H1 (cell line): ENCODE results near the gene CUBN. TPM values are rescaled to one million over a fixed set of nuclear protein-coding genes. Genes with fewer than 3 reads are reported as not detected.

Experiments
- CTCF ChIA-PET: fragments of 300-600 bp; sonication (Branson Sonifier 250); formaldehyde crosslinking; loops from one replicate; lab custom pipeline; 2021; ENCODE audit not compliant: partially characterized antibody; lab: Charles Lee
- POLR2A ChIA-PET: fragments of 300-600 bp; sonication (Branson Sonifier 250); formaldehyde crosslinking; loops from one replicate; lab custom pipeline; 2021; ENCODE audit warnings: inconsistent platforms; ENCODE audit not compliant: partially characterized antibody; lab: Charles Lee
- DNase-seq, 2 experiments: peaks; one replicate each; pipeline versions ENCODE4 v3.0.0 to v3.0.0-alpha.2; 2010 to 2022; ENCODE audit warnings: low spot score in 2 of 2, low read depth in 1 of 2, mixed read lengths in 1 of 2
- FAIRE-seq: peaks from 2 replicates; lab custom pipeline; 2011; peaks lifted over from hg19 to GRCh38; lab: Jason Lieb, UNC
- H2AFZ ChIP-seq: 2 replicates; pipeline ENCODE4 v1.8.1; 2012; ENCODE audit warnings: low read length, inconsistent platforms
- H2AK5ac ChIP-seq: 2 replicates; pipeline ENCODE4 v1.6.1; 2013; ENCODE audit warnings: low read depth, low read length
- H2BK120ac ChIP-seq: replicated peaks from 2 replicates; pipeline ENCODE3; 2013; ENCODE audit warnings: low read depth, low read length, inconsistent platforms
- H2BK12ac ChIP-seq: 2 replicates; pipeline ENCODE4 v1.6.1; 2013; ENCODE audit warnings: low read depth, low read length
- H2BK15ac ChIP-seq: 2 replicates; pipeline ENCODE4 v1.6.1; 2013; ENCODE audit warnings: low read length
- H2BK20ac ChIP-seq: 2 replicates; pipeline ENCODE4 v1.6.1; 2013; ENCODE audit warnings: low read length
- H2BK5ac ChIP-seq: 2 replicates; pipeline ENCODE4 v1.6.1; 2013; ENCODE audit warnings: low read depth, low read length
- H3K14ac ChIP-seq: 2 replicates; pipeline ENCODE4 v1.6.1; 2013; ENCODE audit warnings: inconsistent platforms; ENCODE audit not compliant: insufficient read length
- H3K18ac ChIP-seq: 2 replicates; pipeline ENCODE4 v1.6.1; 2013; ENCODE audit warnings: low read length; ENCODE audit errors: extremely low read depth
- H3K23ac ChIP-seq: 2 replicates; pipeline ENCODE4 v1.6.1; 2013; ENCODE audit warnings: inconsistent platforms; ENCODE audit not compliant: insufficient read length
- H3K23me2 ChIP-seq: 2 replicates; pipeline ENCODE4 v1.6.1; 2013; ENCODE audit warnings: low read depth, low read length
- H3K27ac ChIP-seq: 2 replicates; pipeline ENCODE4 v1.6.1; 2011; ENCODE audit warnings: low read depth, low read length, inconsistent platforms
- H3K27me3 ChIP-seq, 4 experiments: replicated peaks in 1 of 4; 1 replicate in 1 of 4; 2 replicates in 3 of 4; pipeline versions ENCODE4 v1.6.1 to v1.8.1; 2011 to 2013; ENCODE audit warnings: low read length in 3 of 4, mild to moderate bottlenecking in 3 of 4, inconsistent platforms in 2 of 4, mixed read lengths in 2 of 4, moderate library complexity in 1 of 4; ENCODE audit not compliant: control insufficient read depth in 3 of 4, insufficient read depth in 3 of 4; ENCODE audit errors: extremely low read depth in 1 of 4
- H3K36me3 ChIP-seq, 4 experiments: 2 replicates each; pipeline versions ENCODE4 v1.6.1 to v1.8.1; 2011 to 2013; ENCODE audit warnings: mild to moderate bottlenecking in 4 of 4, low read length in 3 of 4, moderate library complexity in 2 of 4, control low read depth in 1 of 4, inconsistent platforms in 1 of 4; ENCODE audit not compliant: insufficient read depth in 4 of 4, control insufficient read depth in 2 of 4
- H3K4ac ChIP-seq: replicated peaks from 2 replicates; pipeline ENCODE3; 2013; ENCODE audit warnings: low read length, low read depth, mixed read lengths, inconsistent platforms; ENCODE audit not compliant: insufficient read length
- H3K4me1 ChIP-seq, 4 experiments: replicated peaks in 1 of 4; 1 replicate in 1 of 4; 2 replicates in 3 of 4; pipeline versions ENCODE4 v1.6.1 to v1.8.1; 2011 to 2013; ENCODE audit warnings: low read length in 3 of 4, inconsistent platforms in 2 of 4, mixed read lengths in 1 of 4; ENCODE audit not compliant: insufficient read depth in 4 of 4, control insufficient read depth in 3 of 4
- H3K4me2 ChIP-seq, 2 experiments: 2 replicates each; pipeline versions ENCODE4 v1.6.1 to v1.8.1; 2011 to 2013; ENCODE audit warnings: low read depth in 2 of 2, low read length in 2 of 2, control low read depth in 1 of 2, inconsistent platforms in 1 of 2, mild to moderate bottlenecking in 1 of 2; ENCODE audit not compliant: insufficient read depth in 1 of 2
- H3K4me3 ChIP-seq, 4 experiments: fragments of 200-600, 300-600 bp in 1 of 4; sonication (generic), shearing (Covaris generic), sonication (Bioruptor Twin) in 1 of 4; 2 replicates each; pipeline versions ENCODE4 v1.5.1 to v1.8.1; 2011 to 2016; ENCODE audit warnings: low read length in 4 of 4, low read depth in 3 of 4, control low read depth in 2 of 4, inconsistent platforms in 2 of 4, mild to moderate bottlenecking in 2 of 4, mixed read lengths in 1 of 4, moderate library complexity in 1 of 4; ENCODE audit not compliant: insufficient read depth in 2 of 4; ENCODE audit errors: extremely low read depth in 1 of 4
- H3K56ac ChIP-seq: replicated peaks from 2 replicates; pipeline ENCODE3; 2013; ENCODE audit warnings: low read depth, mild to moderate bottlenecking, mixed read lengths, low read length, inconsistent platforms; ENCODE audit not compliant: insufficient read length
- H3K79me1 ChIP-seq: 2 replicates; pipeline ENCODE4 v1.6.1; 2013; ENCODE audit warnings: low read depth, low read length, control low read depth
- H3K79me2 ChIP-seq, 2 experiments: 2 replicates each; pipeline versions ENCODE4 v1.6.1 to v1.8.1; 2012 to 2013; ENCODE audit warnings: low read length in 2 of 2, mild to moderate bottlenecking in 2 of 2, inconsistent platforms in 1 of 2; ENCODE audit not compliant: insufficient read depth in 2 of 2, control insufficient read depth in 1 of 2
- H3K9ac ChIP-seq, 4 experiments: replicated peaks in 1 of 4; 1 replicate in 1 of 4; 2 replicates in 3 of 4; pipeline versions ENCODE4 v1.6.1 to v1.8.1; 2011 to 2013; ENCODE audit warnings: low read depth in 3 of 4, low read length in 3 of 4, control low read depth in 2 of 4, mild to moderate bottlenecking in 2 of 4, moderate library complexity in 2 of 4, inconsistent platforms in 1 of 4; ENCODE audit errors: extremely low read depth in 1 of 4
- H3K9me3 ChIP-seq, 2 experiments: 2 replicates each; pipeline versions ENCODE4 v1.6.1 to v1.8.1; 2012 to 2013; ENCODE audit warnings: mild to moderate bottlenecking in 2 of 2, moderate library complexity in 2 of 2, control low read depth in 1 of 2, inconsistent platforms in 1 of 2, low read depth in 1 of 2, low read length in 1 of 2, mixed read lengths in 1 of 2; ENCODE audit not compliant: insufficient read depth in 2 of 2
- H4K20me1 ChIP-seq, 2 experiments: replicated peaks in 1 of 2; 2 replicates each; pipeline versions ENCODE3 to v1.8.1; 2011 to 2013; ENCODE audit warnings: inconsistent platforms in 2 of 2, low read length in 2 of 2, mild to moderate bottlenecking in 1 of 2; ENCODE audit not compliant: insufficient read depth in 2 of 2, control insufficient read depth in 1 of 2
- H4K5ac ChIP-seq: 2 replicates; pipeline ENCODE4 v1.6.1; 2013; ENCODE audit warnings: low read length, low read depth, mixed read lengths, inconsistent platforms; ENCODE audit not compliant: insufficient read length
- H4K8ac ChIP-seq: 2 replicates; pipeline ENCODE4 v1.8.0; 2013; ENCODE audit warnings: mild to moderate bottlenecking, moderate library complexity, low read length, inconsistent platforms; ENCODE audit not compliant: insufficient read depth; ENCODE audit errors: extremely low read depth
- H4K91ac ChIP-seq: replicated peaks from 2 replicates; pipeline ENCODE3; 2013; ENCODE audit warnings: low read length, mixed read lengths, inconsistent platforms; ENCODE audit not compliant: insufficient read length
- BACH1 ChIP-seq: IDR thresholded peaks from 2 replicates; pipeline ENCODE4 v1.6.1; 2012; ENCODE audit warnings: low read length, improper control_type of control experiment
- NANOG ChIP-seq: IDR thresholded peaks from 2 replicates; pipeline ENCODE4 v1.6.1; 2011; ENCODE audit warnings: low read length, low read depth, mild to moderate bottlenecking, inconsistent platforms; ENCODE audit not compliant: insufficient read depth, poor library complexity, severe bottlenecking
- POU5F1 ChIP-seq: IDR thresholded peaks from 2 replicates; pipeline ENCODE4 v1.6.1; 2011; ENCODE audit warnings: low read depth, mild to moderate bottlenecking, low read length, moderate library complexity
- RNF2 ChIP-seq: fragments of 200-900, 300-1000 bp; sonication (generic); IDR thresholded peaks from 2 replicates; pipeline ENCODE4 v1.7.1; 2016; ENCODE audit warnings: borderline replicate concordance, low read depth, mild to moderate bottlenecking, antibody characterized with exemption, low read length; ENCODE audit not compliant: poor library complexity, severe bottlenecking; ENCODE audit errors: missing control alignments
- WGBS, 2 experiments: shearing (Covaris generic) in 1 of 2; methylation state at CpG; one replicate each; pipeline versions ENCODE4 v1.1.6 to v1.1.7; 2013 to 2015; ENCODE audit warnings: low lambda C conversion rate in 2 of 2, mixed read lengths in 2 of 2, inconsistent platforms in 1 of 2, low coverage in 1 of 2, missing lambda C conversion rate in 1 of 2; ENCODE audit not compliant: insufficient replicate concordance in 2 of 2, insufficient coverage in 1 of 2, insufficient read length in 1 of 2; ENCODE audit errors: extremely low coverage in 1 of 2, missing lambda C conversion rate in 1 of 2; 5-methylcytosine and 5-hydroxymethylcytosine counted together
- polyA plus RNA-seq, 7 experiments: library from polyadenylated mRNA; depleted of rRNA in 3 of 7; stranded (reverse) in 5 of 7; unstranded in 2 of 7; fragments of >200 nt in 5 of 7; fragments of 200-250 nt in 2 of 7; gene quantifications; 1 replicate in 5 of 7; 2 replicates in 1 of 7; 4 replicates in 1 of 7; pipeline versions ENCODE4 v1.2.1 to v1.2.3, GENCODE V29; 2011 to 2013; ENCODE audit warnings: missing spikeins in 2 of 7, mixed read lengths in 2 of 7
- total RNA-seq: library from RNA; stranded (reverse); fragmentation: NEBNext Ultra II Directional; extraction: Animal tissue kit (Norgen Biotek cat#: 25700); gene quantifications from 2 replicates; pipeline ENCODE4 v1.2.1, GENCODE V29; 2021

The CUBN gene
- total and polyA plus RNA-seq, 2 of the 8 experiments (the other 6 are each of a cell fraction or from before 2014, with no cell fraction given), result 0.04 to 0.08 TPM

GRCh38 chr10:17056781-17057428 is 72.7 kb downstream of the CUBN start:
- Histone ChIP-seq H3K27ac (no peak overlapping the region), H3K79me1 (no peaks in the 10 kb centered on the region), H3K36me3 (no peaks in the 10 kb centered on the region), H3K14ac (no peak overlapping the region), H3K56ac (no peak overlapping the region), H3K4me2 (no peak overlapping the region), H3K4me1 (no peaks in the 10 kb centered on the region), H2BK120ac (no peak overlapping the region), H2AK5ac (no peak overlapping the region), H3K9me3 (0 out of 4 replicates have a peak, but pooled peaks cover 0 to 2% of the 10 kb centered on the region in 2 experiments), H4K5ac (no peak overlapping the region), H3K23me2 (no peaks in the 10 kb centered on the region), H2BK12ac (no peak overlapping the region), H3K23ac (no peak overlapping the region), H3K18ac (no peak overlapping the region), H3K4me3 (no peak overlapping the region), H4K91ac (no peak overlapping the region), H2BK15ac (no peak overlapping the region), H3K27me3 (no peaks in the 10 kb centered on the region), H4K20me1 (no peaks in the 10 kb centered on the region), H2BK5ac (no peak overlapping the region), H3K4ac (no peak overlapping the region), H3K9ac (no peak overlapping the region), H4K8ac (no peak overlapping the region), H2AFZ (no peak overlapping the region), H2BK20ac (no peak overlapping the region), H3K79me2 (no peaks in the 10 kb centered on the region)
- WGBS, 2 experiments, result 76% methylated on average over 6 of the region's 6 CpGs; no CpG with 5 or more reads in 1 of the 2 experiments
- FAIRE-seq (no peak), DNase-seq (no peak)
- ChIA-PET POLR2A (no interaction called here), CTCF (no interaction called here)
- TF ChIP-seq NANOG, result no peak
- no peak for TF ChIP-seq POU5F1
- no peak for TF ChIP-seq BACH1
- TF ChIP-seq RNF2, result no peak
